LNCaP clone FGC (cell line): ENCODE measurements around the gene ARID1B.

Source experiments
- DNase-seq: peaks from one replicate; pipeline ENCODE4 v3.0.0-alpha.2; 2011; ENCODE audit warnings: low read depth
- H3K4me3 ChIP-seq: 2 replicates; pipeline ENCODE4 v1.5.1; 2011; ENCODE audit warnings: mild to moderate bottlenecking, low read depth, low read length, control low read depth
- TF ChIP-seq, protein P1 (sequence below): IDR thresholded peaks from 2 replicates; pipeline ENCODE4 v1.5.1; 2012; ENCODE audit warnings: mild to moderate bottlenecking; ENCODE audit not compliant: control insufficient read depth, insufficient read depth; ENCODE audit errors: extremely low read depth

ARID1B gene

GRCh38 chr6:157227202-157228166 lies 450.3 kb downstream of the ARID1B start:
- TF ChIP-seq, protein P1, sequence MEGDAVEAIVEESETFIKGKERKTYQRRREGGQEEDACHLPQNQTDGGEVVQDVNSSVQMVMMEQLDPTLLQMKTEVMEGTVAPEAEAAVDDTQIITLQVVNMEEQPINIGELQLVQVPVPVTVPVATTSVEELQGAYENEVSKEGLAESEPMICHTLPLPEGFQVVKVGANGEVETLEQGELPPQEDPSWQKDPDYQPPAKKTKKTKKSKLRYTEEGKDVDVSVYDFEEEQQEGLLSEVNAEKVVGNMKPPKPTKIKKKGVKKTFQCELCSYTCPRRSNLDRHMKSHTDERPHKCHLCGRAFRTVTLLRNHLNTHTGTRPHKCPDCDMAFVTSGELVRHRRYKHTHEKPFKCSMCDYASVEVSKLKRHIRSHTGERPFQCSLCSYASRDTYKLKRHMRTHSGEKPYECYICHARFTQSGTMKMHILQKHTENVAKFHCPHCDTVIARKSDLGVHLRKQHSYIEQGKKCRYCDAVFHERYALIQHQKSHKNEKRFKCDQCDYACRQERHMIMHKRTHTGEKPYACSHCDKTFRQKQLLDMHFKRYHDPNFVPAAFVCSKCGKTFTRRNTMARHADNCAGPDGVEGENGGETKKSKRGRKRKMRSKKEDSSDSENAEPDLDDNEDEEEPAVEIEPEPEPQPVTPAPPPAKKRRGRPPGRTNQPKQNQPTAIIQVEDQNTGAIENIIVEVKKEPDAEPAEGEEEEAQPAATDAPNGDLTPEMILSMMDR: peak; percentile 22; the same call in 1 of the 2 replicates
- no peak overlapping the region for H3K4me3 ChIP-seq
- DNase-seq: no peak

GRCh38 chr6:157228426-157229131 lies 451.4 kb downstream of the ARID1B start:
- TF ChIP-seq, protein P1: no peak
- no peak for DNase-seq
- H3K4me3 ChIP-seq: no peak overlapping the region

GRCh38 chr6:157229132-157229618 lies 452.0 kb downstream of the ARID1B start:
- no peak for DNase-seq
- TF ChIP-seq, protein P1: no peak
- no peak overlapping the region for H3K4me3 ChIP-seq

GRCh38 chr6:157229713-157230112 lies 452.5 kb downstream of the ARID1B start:
- DNase-seq: no peak
- H3K4me3 ChIP-seq: no peak overlapping the region

DNA sequence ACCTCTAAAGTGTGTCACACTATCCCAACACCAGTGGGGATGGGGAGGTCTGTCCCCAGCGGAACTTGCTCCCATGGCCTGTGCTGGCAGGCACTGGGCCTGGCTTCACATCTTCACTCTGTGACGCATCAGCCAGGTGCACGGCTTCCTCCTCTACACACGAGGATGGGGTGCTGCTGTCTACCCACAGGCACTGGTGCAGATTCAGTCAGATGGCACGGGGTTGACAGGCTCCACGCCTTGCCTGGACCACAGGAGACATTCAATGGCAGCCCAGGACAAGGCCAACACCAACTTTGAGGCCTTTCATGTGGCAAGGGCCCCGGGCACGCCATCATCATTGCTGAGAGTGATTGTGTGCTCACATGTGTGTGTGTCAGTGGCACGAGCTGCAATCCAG lies 453.7 kb downstream of the ARID1B start:
- DNase-seq: no peak
- TF ChIP-seq, protein P1: no peak
- no peak overlapping the region for H3K4me3 ChIP-seq

More at GRCh38 chr6:157229713-157230112, 452.5 kb downstream of the ARID1B start:
- TF ChIP-seq, protein P1: no peak

- TF ChIP-seq, protein P1: no peak
These were observed 455.1 kb downstream of the ARID1B start for GRCh38 chr6:157232161-157232895.

More at GRCh38 chr6:157232161-157232895, 455.1 kb downstream of the ARID1B start:
- DNase-seq: no peak
- H3K4me3 ChIP-seq: no peak overlapping the region
